AG20443 (cell line): Measurements from ENCODE around the gene C11orf86.
A peak's percentile ranks its signal among the peaks of the same experiment; 100 is the strongest.
"Not testable (repeated sequence)": the region's sequence is repeated elsewhere in the genome, so short reads cannot be mapped to it uniquely, and the experiment has no call there.

ENCODE experiments used
- DNase-seq: peaks from one replicate; pipeline ENCODE4 v3.0.0; 2012; ENCODE audit warnings: low spot score, mixed read lengths

The C11orf86 gene

DNA sequence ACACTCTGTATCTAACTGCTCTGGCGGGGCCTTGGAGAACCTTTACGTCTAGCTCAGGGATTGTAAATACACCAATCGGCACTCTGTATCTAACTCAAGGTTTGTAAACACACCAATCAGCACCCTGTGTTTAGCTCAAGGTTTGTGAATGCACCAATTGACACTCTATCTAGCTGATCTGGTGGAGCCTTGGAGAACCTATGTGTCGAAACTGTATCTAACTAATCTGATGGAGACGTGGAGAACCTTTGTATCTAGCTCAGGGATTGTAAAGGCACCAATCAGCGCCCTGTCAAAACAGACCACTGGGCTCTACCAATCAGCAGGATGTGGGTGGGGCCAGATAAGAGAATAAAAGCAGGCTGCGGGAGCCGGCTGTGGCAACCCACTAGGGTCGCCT lies 14.3 kb downstream of the C11orf86 start:
- not testable (repeated sequence) for DNase-seq

DNA sequence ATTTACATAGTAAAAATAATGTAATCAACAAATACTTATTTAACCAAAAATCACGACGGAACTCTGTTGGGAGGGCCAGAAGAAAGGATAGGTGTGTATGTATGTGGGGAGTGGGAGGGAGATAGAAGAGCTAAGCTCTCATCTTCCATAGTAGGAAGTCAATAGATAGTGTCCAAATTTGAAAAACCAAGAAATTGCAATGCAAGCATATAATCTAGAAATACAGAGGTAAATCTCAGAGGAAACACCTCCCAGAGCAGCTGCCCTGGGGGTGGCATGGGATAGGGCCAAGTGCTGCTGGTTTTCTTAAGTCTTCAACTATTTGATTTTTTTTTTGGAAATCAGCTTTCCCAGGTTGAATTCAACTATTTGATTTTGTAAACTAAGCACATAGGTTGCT lies 16.9 kb downstream of the C11orf86 start:
- DNase-seq = no peak

DNA sequence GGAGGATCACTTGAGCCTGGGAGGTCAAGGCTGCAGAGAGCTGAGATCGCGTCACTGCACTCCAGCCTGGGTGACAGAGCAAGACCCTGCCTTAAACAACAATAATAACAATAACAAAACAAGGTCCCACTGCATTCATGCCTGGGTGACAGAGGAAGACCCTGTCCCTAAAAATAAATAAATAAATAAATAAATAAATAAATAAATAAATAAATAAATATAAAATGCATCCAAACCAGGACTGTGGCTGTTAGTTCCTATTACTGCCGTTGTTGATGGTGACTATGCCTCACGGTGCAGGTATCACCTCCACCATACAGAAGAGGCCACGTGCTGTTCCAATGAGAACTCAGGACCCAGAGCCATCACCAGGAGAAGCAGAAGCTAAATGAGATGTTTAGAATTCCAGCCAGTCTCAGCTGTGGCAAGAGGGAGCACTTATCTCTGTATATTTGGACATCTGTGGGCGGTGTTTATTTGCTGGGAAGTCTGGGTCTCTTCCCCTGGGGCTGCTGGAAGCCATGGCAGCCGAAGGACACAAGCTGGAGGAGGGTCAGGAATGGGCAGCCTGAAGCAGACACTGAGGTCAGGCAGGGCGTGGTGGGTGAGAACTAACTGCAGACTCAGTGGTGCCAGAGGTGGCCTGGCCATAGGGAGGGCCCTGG lies 21.6 kb downstream of the C11orf86 start:
- DNase-seq = peak; percentile 80

DNA sequence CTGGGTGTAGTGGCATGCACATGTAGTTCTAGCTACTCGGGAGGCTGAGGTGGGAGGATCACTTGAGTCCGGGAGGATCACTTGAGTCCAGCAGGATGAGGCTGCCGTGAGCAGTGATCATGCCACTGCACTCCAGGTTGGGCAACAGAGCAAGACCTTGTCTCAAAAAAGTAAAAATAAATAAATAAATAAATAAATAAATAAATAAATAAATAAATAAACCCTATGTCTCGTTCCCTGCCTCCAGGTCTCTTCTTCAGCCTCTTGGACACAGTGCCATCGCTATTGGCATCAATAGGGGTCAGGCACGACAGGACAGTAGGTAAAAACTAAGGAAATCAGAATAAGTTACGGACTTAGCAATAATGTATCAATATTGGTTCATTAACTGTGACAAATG lies 24.5 kb downstream of the C11orf86 start:
- no peak for DNase-seq

DNA sequence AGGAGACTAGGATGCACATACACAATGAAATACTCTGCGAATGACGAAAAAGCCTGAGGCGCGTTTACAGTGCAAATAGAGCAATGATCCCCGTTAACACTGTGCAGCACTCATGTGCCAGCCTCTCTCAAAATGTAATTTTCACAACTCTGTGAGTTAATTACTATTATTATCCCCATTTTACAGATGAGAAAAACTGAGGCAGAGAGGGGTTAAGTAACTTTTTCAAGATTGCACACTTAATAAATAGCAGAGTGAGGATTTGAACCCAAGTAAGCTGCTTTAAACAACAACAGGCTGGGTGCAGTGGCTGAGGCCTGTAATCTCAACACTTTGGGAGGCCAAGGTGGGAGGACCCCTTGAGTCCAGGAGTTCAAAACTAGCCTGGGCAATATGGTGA lies 26.2 kb downstream of the C11orf86 start:
- DNase-seq = no peak

DNA sequence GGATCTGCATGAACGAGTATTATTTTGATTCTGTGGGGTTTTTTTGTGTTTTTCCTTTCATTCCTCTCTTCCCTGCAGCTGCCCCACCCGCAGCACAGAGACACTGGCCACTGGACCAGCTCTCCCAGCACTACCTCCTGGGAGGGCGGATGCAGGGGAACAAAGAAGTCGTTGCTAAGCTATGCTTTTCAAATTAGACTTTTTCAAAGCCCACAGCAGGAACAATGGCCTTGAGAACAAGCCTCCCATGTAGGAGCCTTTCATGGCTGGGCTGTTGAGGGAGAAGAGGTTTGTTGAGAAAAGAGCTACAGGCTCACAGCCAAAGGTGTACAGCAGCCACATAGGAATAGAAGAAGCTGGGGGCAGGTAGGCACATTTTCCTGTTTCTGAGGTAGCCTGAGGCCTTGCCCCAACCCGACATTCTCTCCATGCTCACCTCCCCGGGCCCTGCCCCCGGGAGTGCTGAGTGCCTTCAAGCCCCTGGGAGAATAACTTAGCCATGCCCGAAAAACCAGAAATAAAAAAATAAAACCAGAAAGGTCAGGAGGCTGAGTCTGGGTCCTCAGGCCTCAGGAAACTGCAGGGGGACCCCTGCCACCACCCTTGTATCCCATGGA lies 27.3 kb downstream of the C11orf86 start:
- no peak for DNase-seq

DNA sequence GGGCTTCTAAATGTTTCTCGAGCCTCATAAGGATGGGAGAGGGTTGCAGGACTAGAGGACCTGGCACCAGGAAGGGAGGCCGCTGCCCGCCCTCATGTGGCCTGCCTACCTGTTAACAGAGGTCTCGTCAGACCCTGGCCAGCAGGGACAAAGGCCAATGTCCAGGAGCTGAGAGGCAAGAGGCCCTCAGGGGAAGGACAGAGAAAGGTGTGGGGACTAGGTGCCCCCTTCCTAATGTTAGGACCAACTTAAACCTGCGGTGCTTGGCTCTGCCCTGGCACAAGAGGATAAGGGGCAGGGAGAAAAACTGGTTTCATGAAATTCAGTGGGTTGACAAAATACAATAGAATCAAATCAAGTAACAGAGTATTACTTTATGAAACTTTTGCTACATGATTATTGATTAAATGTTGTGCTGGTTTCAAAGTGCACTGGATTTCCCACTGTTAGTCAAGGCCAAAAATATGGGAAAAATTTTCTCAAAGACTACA lies 27.9 kb downstream of the C11orf86 start:
- no peak for DNase-seq

DNA sequence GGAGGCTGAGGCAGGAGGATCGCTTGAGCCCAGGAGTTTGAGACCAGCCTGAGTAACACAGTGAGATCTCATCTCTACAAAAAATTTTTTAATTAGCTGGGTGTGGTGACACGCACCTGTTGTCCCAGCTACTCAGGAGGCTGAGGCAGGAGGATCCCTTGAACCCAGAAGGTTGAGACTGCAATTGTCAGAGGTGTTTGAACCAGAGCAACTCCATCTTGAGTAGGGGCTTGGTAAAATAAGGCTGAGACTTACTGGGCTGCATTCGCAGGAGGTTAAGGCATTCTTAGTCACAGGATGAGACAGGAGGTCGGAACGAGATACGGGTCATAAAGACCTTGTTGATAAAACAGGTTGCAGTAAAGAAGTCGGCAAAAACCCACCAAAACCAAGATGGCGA lies 30.1 kb downstream of the C11orf86 start:
- DNase-seq = not testable (repeated sequence)

DNA sequence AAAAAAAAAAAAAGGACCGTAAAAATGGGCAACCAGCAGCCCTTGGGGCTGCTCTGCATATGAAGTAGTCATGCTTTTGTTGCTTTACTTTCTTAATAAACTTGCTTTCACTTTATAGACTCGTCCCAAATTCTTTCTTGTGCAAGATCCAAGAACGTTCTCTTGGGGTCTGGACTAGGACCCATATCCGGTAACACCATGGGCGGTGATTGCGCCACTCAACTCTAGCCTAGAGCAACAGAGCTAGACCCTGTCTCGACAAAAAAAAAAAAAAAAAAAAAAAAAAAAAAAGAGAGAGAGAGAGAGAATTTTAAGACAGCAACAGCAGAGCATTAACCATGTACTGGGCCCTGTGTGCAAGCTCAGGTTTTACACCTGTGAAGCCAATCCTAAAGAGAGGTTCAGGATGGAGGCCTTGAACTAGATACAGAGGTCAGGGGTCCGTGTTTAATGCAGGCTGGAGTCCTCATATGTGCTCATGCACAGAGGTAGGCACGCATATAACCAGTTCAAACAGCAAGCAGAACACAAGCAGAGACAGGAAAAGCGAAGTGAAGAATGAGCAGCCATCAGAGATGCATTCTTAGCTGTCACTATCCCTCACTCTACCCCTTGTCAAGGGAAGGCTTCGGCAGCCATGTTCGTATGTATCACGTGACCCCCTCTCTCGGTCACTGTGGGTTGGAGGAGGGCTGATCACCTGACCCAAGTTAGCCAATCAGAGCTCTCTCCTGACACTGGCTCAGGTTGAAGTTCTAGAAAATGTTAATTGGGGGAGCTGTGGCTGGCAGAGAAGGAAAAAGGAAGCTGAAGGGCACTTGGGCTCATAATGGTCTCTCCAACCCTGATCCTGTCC lies 31.2 kb downstream of the C11orf86 start:
- no peak for DNase-seq

DNA sequence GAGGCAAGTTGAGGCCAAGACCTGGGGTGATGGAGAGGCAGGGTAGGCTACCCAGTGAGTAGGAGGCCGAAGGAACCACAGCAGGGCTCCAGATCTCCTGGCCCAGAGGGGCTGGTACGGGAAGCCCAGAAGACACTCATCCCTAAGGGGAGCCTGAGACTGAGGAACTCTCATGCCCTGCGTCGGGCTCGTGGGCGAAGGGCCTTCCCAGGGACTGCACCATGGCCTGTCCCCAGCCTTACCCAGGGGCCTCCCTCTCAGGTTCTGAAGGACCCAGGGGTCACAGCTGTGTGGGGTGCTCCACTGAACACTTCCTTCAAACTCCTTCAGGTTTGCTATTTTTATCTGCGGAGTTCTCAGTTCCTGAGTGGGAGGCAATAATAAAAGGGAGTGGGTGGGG lies 32.0 kb downstream of the C11orf86 start:
- DNase-seq = no peak

DNA sequence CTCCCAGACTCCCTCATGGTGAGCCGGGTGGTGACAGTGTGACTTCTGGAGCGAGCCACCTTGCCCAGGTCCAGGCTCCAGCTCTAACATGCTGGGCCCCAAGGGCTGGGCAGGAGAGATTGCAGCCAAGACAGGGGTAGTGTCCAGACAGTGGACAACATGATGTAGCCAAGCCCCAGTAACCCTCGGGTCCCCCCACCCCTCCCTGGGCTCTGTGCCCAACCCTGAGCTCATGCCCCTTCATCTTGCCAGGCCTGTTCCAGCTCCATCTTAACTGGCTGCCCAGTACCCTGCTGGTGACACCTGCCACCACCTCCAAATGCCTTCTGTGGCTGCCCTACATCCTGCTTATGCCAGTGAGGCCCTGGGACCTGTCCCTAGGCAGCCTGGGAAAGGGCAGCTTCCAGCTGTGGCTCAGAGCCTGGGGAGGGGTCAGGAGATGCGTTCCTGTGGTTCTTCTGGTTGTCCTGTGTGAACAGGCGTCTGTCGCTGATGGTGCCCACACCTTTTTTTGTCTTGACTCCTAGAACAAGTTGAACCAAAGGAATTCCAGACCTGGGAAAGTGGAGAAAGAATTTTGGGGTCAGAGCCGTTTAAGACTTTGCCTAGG lies 35.3 kb downstream of the C11orf86 start:
- DNase-seq = no peak

DNA sequence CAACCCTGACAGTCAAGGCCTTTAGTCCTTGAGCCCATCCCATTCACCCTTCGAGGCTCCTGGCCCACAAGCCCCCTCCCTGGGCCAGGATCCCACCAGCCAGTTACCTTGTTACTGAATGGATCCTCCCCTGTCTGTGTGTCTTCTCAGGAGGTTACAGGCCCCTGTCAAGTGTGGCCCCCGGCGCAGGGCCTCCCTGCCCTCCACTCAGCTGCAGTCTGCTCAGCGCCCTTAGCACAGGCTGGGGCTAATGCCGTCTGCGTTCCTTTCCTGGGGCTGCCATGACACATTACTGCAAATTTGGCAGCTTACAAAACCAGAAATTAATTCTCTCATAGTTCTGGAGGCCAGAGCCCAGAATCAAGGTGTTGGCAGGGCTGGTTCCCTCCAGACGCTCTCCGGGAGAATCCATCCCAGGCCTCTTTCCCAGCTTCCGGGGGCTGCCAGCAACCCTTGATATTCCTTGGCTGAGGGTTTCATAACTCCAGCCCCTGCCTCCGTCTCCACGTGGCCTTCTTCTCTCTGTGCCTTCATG lies 38.5 kb downstream of the C11orf86 start:
- DNase-seq = no peak

DNA sequence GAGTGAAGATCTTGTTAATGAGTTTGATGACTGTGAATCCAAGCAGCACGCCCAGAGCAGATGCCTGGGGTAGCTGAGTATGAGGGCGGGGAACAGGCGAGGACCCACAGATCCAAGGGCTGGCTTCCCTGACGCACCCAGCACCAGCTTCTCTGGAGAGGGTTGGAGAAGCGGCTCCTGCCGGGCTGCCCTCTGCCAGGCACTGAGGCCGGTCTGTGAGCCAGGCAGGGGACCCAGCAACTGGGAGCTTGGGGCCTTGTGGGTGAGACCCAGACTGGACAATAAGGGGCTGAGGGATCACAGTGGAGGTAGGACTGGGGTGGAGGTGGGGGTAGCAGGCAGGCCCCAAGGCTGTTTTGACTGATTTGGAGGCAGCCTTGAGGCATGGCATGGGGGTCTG lies 39.2 kb downstream of the C11orf86 start:
- DNase-seq = no peak

DNA sequence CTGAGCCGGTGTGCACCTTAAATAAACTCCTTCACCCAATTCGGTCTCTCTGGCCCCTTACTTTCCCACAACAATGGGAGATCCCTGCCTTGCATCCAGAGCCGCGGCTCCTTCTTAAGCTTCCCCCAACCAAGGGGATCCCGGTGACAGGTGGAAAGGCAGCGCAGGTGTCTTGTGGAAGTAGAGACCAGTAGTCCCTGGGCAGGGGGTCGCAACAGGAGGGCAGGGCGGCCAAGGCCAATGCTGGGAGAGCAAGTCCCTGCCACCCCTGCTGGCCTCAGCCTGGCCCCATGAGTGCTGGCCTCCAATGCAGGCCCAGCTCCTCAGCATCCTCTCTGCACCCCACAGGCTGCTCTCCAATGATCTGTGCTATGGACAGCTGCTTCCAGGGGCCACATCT lies 39.9 kb downstream of the C11orf86 start:
- DNase-seq = no peak

DNA sequence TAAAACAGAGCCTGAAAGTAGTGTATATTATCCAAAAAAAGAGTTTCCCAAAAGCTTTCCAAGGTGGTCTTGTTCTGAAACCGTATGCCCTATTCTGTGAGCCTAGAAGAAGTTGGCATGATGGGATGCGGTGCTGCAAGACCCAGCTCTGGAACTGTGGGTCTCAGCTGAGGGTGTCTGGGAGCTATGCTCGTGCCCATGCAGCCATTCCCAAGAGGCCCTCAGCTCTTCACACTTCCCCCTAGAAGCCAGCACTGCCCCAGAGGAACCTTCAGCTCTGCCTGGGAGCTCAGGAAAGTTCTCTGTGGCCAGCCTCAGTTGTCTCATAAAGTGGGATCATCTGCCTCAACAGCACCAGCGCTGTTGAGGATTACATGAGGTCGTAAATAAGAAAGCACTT lies 41.4 kb downstream of the C11orf86 start:
- DNase-seq = no peak

DNA sequence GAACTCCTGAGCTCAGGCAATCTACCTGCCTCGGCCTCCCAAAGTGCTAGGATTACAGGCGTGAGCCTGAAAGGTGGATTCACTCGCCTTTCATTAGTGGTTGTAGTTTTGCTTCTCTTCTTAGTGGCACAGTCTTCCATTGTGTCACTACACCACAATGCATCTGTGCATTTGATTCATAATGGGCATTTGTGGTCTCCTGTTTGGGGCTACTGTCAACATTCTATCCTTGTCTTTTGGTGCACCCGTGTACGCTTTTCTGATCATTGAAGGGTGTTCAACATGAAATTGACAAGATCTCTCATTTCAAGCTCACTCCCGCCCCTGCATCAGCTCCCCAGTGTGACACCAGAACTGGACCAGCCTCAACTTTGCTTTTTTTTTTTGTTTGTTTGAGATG lies 45.8 kb downstream of the C11orf86 start:
- DNase-seq = no peak

DNA sequence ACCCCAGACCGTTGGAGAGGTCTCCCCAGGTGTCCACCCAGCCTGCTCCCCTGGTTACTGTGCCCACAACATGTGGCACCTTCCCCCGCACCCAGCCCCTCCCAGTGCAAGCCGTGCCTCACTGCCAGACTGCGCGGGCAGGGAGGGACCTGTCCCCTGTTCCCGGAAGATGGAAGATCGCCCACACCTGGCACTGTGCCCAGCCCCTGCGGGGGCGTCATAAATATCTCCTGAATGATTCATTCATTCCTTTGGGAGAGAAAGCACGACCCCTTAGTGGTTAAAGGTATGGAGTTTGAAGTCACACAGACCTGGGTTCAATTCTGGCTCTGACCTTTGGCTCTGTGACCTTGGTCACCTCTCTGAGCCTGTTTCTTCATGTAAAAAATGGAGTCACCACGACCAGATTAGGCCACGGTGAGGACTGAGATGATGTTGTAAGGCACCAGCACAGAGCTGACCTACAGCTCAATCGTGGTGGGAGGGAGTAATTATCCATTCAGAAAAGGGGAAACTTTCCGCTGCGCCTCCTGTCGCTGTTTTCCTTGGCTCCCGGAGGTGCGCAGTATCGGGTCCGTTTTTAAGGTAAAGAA lies 47.3 kb downstream of the C11orf86 start:
- no peak for DNase-seq

DNA sequence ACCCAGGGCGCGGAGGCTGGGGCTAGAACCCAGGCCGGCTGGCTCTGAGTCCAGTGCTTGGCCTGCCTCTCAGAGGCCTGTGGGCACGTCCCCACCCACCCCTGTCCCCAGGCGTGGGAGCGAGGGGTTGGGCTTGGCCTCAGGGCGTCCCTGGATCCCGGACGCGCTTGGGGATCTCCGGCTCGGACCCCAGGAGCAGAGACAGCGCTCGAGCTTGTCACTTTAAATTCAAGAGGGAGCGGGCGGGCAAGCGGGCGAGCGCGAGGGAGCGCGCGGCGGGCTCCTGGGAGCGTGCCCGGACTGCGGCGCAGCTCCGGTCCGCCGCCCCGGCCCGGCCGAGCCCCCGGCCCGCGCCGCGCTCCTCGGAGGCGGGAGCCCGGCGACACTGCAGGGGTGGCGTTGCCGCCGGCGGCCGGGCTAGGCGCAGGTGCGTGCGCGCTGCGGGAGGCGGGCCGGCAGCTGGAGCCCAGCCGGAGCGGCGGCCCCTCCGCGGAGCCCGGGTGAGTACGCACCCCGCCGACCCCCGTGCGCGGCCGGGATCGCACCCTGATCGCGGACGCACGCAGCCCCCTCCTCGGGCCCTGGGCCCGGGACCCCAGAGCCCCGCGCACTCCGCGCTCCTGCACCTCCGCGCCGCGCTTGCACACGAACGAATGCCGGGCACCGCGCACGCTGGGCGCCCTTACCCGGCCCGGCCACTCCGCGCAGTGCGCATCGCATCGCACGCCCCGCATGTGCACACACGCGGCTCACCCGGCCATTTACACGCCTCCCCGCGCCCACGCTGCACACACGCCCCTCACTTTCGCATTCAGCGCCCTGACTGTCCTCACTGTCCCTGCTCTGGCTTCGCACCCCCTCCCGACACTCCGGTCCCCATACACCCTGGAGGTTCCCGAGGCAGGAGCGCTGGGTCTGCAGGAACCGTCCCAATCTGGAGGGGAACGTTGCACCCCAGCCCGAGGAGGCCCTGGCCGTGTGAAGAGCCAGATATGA lies 48.2 kb downstream of the C11orf86 start, which contains the start of gene SYT12:
Gene SYT12, plus strand, starts transcription at position 174 of the 996 bp plus-strand sequence. CDS start 7,011 bp downstream, outside the sequence.
- peak; percentile 56 for DNase-seq

DNA sequence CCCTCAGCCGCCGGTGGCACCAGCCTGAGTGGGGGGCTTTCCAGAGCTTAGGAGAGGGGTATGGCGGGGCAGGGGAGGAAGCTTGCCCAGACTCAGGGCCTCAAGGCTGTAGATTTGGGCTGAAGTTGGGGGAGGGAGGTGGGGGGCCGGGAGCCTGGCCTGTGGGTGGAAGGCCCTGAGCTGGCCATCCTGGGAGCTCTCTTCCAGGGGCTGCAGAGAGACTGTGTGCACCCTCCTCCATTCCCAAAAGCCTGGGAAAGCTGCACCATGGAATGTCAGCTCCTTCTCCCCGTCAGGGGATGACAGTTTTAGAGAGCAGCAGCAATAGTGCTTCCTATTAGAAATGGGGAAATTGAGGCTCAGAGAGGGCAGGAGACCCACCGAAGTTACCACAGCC lies 48.9 kb downstream of the C11orf86 start:
- DNase-seq = no peak

DNA sequence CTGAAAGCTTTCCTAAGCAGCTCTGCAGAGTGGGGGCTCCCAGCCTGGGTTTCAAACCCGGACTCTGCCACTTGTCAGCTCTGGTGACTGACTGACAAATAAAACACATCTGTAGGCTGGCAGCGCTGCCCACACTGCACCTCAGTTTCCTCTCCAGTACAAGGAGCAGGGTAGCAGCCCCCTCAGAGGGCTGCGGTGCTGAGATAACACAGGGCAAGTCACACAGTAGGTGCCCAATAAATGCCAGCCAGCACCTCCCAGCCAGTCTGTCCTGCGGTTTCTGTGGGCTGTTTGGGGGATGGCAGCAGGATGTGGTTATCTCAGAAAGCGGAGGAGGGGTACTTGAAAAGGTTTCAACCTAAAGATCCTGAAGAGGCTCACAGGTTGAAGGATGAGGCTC lies 49.3 kb downstream of the C11orf86 start:
- no peak for DNase-seq

DNA sequence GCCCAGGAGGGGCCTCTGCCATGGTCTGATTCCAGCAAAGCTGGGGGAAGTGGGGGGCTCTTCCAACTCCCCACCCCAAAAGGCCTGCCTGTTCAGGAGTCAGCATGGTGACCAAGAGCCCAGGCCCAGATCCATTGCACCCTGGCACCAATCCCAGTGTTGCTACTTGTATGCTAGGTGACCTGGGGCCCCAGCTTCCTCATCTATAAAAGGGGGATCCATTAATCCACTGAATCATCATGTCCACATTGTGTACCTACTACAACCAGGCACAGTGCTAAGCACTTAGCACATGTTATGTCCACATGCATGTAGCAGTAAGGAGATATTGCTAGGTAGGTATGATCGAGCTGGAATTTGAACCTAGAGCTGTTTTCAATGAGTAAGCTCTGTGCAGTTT lies 49.9 kb downstream of the C11orf86 start:
- no peak for DNase-seq
